ENCODE measurements around the gene EFNA5. TPM values are rescaled to one million over a fixed set of nuclear protein-coding genes. Genes with fewer than 3 reads are reported as not detected.

The EFNA5 gene
- total and polyA plus RNA-seq, 2 experiments from 2014 or later, result 8.5 to 18.8 TPM

DNA sequence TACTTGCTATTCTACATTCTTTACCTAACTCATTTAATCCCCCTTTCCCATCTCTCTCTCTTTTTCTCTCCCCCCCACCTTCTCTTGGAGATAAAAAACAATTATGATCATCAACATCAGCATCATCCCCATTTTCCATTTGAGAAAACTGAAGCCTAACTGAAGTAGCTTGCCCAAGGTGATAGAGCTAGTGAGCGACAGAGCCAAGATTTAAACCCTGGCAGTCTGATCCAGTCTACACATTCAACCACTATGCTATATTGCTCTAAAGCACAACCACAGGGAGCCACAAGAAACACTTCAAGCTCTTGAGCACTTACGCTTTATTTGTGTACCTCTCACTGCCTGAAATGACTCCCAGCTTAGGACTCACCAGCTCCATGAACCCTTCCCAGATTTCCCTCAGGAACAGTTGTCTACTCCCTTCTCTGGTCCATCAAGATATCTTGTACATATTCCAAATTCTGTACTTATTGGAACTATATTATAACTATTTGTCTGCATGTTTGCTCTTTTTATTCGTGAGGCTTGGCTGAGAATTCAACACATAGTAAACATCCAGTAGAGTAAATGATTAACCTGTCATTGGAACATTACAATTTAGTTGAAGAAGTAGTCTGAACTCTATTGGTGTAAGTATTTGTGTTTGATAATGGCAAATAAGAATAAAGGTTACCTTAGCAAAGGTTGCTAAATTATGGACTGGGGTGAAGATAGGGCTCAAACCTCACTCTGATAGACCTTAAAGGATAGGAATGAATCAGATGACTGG lies 164.8 kb downstream of the EFNA5 start:
- Histone ChIP-seq H3K27me3 (no peaks in the 10 kb centered on the region), H3K4me3 (no peak overlapping the region), H3K9me3 (ENCODE audit: low read depth) (no peaks in the 10 kb centered on the region), H2AFZ (no peak overlapping the region), H4K20me1 (ENCODE audit: insufficient read depth, poor library complexity, severe bottlenecking) (peaks cover 2% of the 10 kb centered on the region), H3K9me2 (replicated peaks; ENCODE audit: insufficient read depth) (no peaks in the 10 kb centered on the region), H3K4me1 (ENCODE audit: insufficient read depth) (no peaks in the 10 kb centered on the region), H3K36me3 (replicated peaks; ENCODE audit: insufficient read depth, low read depth) (no peaks in the 10 kb centered on the region), H3K27ac (peak overlapping the region; percentile 0), H3K4me2 (peak overlapping the region; percentile 54), H3K79me2 (peaks cover 60% of the 10 kb centered on the region)
- 70% methylated on average over 3 of the region's 3 CpGs for WGBS (ENCODE audit: low lambda C conversion rate, missing lambda C conversion rate)
- DNase-seq (ENCODE audit: low spot score), result no peak
- TF ChIP-seq EZH2 (IDR thresholded peaks at IDR 0.05; ENCODE audit: borderline replicate concordance) (no peak), EZH2phosphoT487 (IDR thresholded peaks at IDR 0.05; ENCODE audit: low read depth, severe bottlenecking, unreplicated experiment) (no peak)
- TF ChIP-seq, protein P1, sequence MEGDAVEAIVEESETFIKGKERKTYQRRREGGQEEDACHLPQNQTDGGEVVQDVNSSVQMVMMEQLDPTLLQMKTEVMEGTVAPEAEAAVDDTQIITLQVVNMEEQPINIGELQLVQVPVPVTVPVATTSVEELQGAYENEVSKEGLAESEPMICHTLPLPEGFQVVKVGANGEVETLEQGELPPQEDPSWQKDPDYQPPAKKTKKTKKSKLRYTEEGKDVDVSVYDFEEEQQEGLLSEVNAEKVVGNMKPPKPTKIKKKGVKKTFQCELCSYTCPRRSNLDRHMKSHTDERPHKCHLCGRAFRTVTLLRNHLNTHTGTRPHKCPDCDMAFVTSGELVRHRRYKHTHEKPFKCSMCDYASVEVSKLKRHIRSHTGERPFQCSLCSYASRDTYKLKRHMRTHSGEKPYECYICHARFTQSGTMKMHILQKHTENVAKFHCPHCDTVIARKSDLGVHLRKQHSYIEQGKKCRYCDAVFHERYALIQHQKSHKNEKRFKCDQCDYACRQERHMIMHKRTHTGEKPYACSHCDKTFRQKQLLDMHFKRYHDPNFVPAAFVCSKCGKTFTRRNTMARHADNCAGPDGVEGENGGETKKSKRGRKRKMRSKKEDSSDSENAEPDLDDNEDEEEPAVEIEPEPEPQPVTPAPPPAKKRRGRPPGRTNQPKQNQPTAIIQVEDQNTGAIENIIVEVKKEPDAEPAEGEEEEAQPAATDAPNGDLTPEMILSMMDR (IDR thresholded peaks at IDR 0.05; ENCODE audit: poor library complexity), result no peak

DNA sequence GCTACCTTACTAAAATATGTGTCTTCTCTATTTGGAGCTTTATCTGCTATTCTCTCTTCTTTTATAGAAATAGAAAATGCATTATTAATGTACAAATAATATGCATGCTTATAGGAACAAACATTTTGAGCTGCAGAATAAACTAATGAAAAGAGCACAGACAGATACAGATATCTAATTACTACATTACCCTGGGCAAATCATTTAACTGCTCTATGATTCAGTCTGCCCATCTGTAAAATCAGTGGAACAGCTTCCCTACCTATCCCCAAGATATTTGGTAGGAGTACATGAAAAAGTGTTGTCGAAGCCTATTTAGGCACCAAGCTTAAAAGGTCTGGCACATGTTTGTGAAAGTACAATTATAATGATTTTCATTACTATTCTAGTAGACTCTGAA lies 166.3 kb downstream of the EFNA5 start:
- H3K9me3 ChIP-seq (ENCODE audit: low read depth), result no peaks in the 10 kb centered on the region
- 94% methylated on average over 1 of the region's 1 CpG for WGBS (ENCODE audit: low lambda C conversion rate, missing lambda C conversion rate)
- no peak overlapping the region for H3K4me2 ChIP-seq
- H3K4me3 ChIP-seq, result no peak overlapping the region
- H4K20me1 ChIP-seq (ENCODE audit: insufficient read depth, poor library complexity, severe bottlenecking), result peaks cover 2% of the 10 kb centered on the region
- H3K27me3 ChIP-seq, result no peaks in the 10 kb centered on the region
- peaks cover 5% of the 10 kb centered on the region for H3K4me1 ChIP-seq (ENCODE audit: insufficient read depth)
- no peaks in the 10 kb centered on the region for H3K9me2 ChIP-seq (replicated peaks; ENCODE audit: insufficient read depth)
- no peak for DNase-seq (ENCODE audit: low spot score)
- no peak overlapping the region for H2AFZ ChIP-seq
- H3K36me3 ChIP-seq (replicated peaks; ENCODE audit: insufficient read depth, low read depth), result no peaks in the 10 kb centered on the region
- peaks cover 49% of the 10 kb centered on the region for H3K79me2 ChIP-seq
- no peak overlapping the region for H3K27ac ChIP-seq
- TF ChIP-seq EZH2phosphoT487 (IDR thresholded peaks at IDR 0.05; ENCODE audit: low read depth, severe bottlenecking, unreplicated experiment), result no peak
- TF ChIP-seq, protein P1 (IDR thresholded peaks at IDR 0.05; ENCODE audit: poor library complexity), result no peak
- TF ChIP-seq EZH2 (IDR thresholded peaks at IDR 0.05; ENCODE audit: borderline replicate concordance), result no peak

DNA sequence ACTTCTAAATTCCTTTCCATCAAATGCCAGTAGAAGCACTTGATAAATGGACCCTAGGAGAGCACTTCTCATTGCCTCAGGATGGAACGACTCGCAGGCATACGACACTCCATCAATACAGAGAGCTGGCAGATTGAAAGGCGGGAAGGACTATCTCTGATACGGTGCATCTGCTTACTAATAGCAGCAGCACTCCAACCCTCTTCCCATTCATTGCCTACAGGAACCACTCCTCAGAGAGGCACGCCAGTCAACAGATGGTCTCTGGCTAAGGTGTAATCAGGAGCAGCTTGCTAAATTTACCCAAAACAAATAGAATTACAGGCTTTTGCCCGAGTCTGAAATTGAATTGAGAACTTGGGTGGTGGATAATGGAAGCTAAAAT lies 168.1 kb downstream of the EFNA5 start:
- TF ChIP-seq, protein P1 (IDR thresholded peaks at IDR 0.05; ENCODE audit: poor library complexity), result no peak
- TF ChIP-seq EZH2 (IDR thresholded peaks at IDR 0.05; ENCODE audit: borderline replicate concordance), result no peak
- TF ChIP-seq EZH2phosphoT487 (IDR thresholded peaks at IDR 0.05; ENCODE audit: low read depth, severe bottlenecking, unreplicated experiment), result no peak
- H3K27ac ChIP-seq, result no peak overlapping the region
- H3K9me2 ChIP-seq (replicated peaks; ENCODE audit: insufficient read depth), result no peaks in the 10 kb centered on the region
- H3K4me3 ChIP-seq, result no peak overlapping the region
- no peak overlapping the region for H2AFZ ChIP-seq
- H3K9me3 ChIP-seq (ENCODE audit: low read depth), result no peaks in the 10 kb centered on the region
- 71% methylated on average over 7 of the region's 7 CpGs for WGBS (ENCODE audit: low lambda C conversion rate, missing lambda C conversion rate)
- H3K4me2 ChIP-seq, result no peak overlapping the region
- H3K27me3 ChIP-seq, result no peaks in the 10 kb centered on the region
- H3K36me3 ChIP-seq (replicated peaks; ENCODE audit: insufficient read depth, low read depth), result no peaks in the 10 kb centered on the region
- peaks cover 5% of the 10 kb centered on the region for H3K4me1 ChIP-seq (ENCODE audit: insufficient read depth)
- H3K79me2 ChIP-seq, result peaks cover 52% of the 10 kb centered on the region
- H4K20me1 ChIP-seq (ENCODE audit: insufficient read depth, poor library complexity, severe bottlenecking), result peaks cover 2% of the 10 kb centered on the region
- DNase-seq (ENCODE audit: low spot score), result no peak
